ENCODE data around the gene ARRDC3. TPM values are rescaled to one million over a fixed set of nuclear protein-coding genes. Genes with fewer than 3 reads are reported as not detected.

ARRDC3 gene
- total and polyA plus RNA-seq, 9 of the 15 experiments (the other 6 are each of a cell fraction or from before 2014, with no cell fraction given), result 15.3 to 58.1 (median 39.4) TPM

- TF ChIP-seq ZBTB43 (CRISPR knock-in tag; IDR thresholded peaks at IDR 0.05) (no peak), PTTG1 (tag; IDR thresholded peaks at IDR 0.05; ENCODE audit: low read depth) (no peak), TAF1 (IDR thresholded peaks at IDR 0.05; ENCODE audit: control insufficient read depth, extremely low read depth, insufficient read depth, low read length, severe bottlenecking) (peak; percentile 26), DDX20 (tag; IDR thresholded peaks at IDR 0.05; ENCODE audit: low read depth) (no peak), FOXP1 (CRISPR knock-in tag; IDR thresholded peaks at IDR 0.05) (no peak), CBX5 (IDR thresholded peaks at IDR 0.05; ENCODE audit: borderline replicate concordance, low read depth) (no peak), EWSR1 (IDR thresholded peaks at IDR 0.05; ENCODE audit: borderline replicate concordance, low read depth, partially characterized antibody) (no peak), SIX5 (IDR thresholded peaks at IDR 0.05; ENCODE audit: borderline replicate concordance in 1 of 2, insufficient read depth in 1 of 2, low read depth in 1 of 2, low read length in 2 of 2) (no peak), MCM3 (IDR thresholded peaks at IDR 0.05) (no peak), HMG20A (CRISPR knock-in tag; conservative IDR thresholded peaks at IDR 0.05) (no peak), RBBP5 (IDR thresholded peaks at IDR 0.05; ENCODE audit: borderline replicate concordance, insufficient read depth, low read length, poor library complexity, severe bottlenecking) (peak; percentile 31), NR4A1 (CRISPR knock-in tag; IDR thresholded peaks at IDR 0.05) (no peak), NR4A1 (tag; IDR thresholded peaks at IDR 0.05) (no peak), FOSL1 (tag; conservative IDR thresholded peaks at IDR 0.05) (no peak; the same call in 1 of the 2 replicates), ZSCAN32 (CRISPR knock-in tag; IDR thresholded peaks at IDR 0.05) (0 out of 2 replicates have a peak, but pooled peaks have one; percentile 3)
- TF ChIP-seq, protein P1, sequence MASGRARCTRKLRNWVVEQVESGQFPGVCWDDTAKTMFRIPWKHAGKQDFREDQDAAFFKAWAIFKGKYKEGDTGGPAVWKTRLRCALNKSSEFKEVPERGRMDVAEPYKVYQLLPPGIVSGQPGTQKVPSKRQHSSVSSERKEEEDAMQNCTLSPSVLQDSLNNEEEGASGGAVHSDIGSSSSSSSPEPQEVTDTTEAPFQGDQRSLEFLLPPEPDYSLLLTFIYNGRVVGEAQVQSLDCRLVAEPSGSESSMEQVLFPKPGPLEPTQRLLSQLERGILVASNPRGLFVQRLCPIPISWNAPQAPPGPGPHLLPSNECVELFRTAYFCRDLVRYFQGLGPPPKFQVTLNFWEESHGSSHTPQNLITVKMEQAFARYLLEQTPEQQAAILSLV (tag; IDR thresholded peaks at IDR 0.05), result no peak
These were observed 539 bp downstream of the ARRDC3 start (continued) for GRCh38 chr5:91382530-91383026.
